Neural progenitor cell (in vitro differentiated cells): ENCODE data around the gene GLDN. TPM values are rescaled to one million over a fixed set of nuclear protein-coding genes. Genes with fewer than 3 reads are reported as not detected.
A peak's percentile ranks its signal among the peaks of the same experiment; 100 is the strongest.

Experiments used
- DNase-seq: peaks from one replicate; pipeline ENCODE4 v3.0.0-alpha.2; 2016; ENCODE audit warnings: low spot score
- H2AFZ ChIP-seq: fragments of 200-600 bp; sonication (generic); replicated peaks from 2 replicates; pipeline ENCODE4 v1.6.1; 2016; ENCODE audit warnings: antibody characterized with exemption
- H3F3A ChIP-seq: fragments of 200-600 bp; sonication (generic); 2 replicates; pipeline ENCODE4 v1.6.1; 2016; ENCODE audit warnings: antibody characterized with exemption, low read depth
- H3K27ac ChIP-seq: fragments of 200-600 bp; sonication (generic); 2 replicates; pipeline ENCODE4 v1.5.1; 2016; ENCODE audit warnings: mild to moderate bottlenecking
- H3K27me3 ChIP-seq: fragments of 200-600 bp; sonication (generic); 2 replicates; pipeline ENCODE4 v1.6.1; 2016; ENCODE audit warnings: mild to moderate bottlenecking, moderate library complexity
- H3K36me3 ChIP-seq: fragments of 200-600 bp; sonication (generic); 2 replicates; pipeline ENCODE4 v1.5.1; 2016
- H3K4me1 ChIP-seq: fragments of 200-600 bp; sonication (generic); 2 replicates; pipeline ENCODE4 v1.6.1; 2016; ENCODE audit warnings: mixed run types
- H3K4me2 ChIP-seq: fragments of 200-600 bp; sonication (generic); 2 replicates; pipeline ENCODE4 v1.6.1; 2016
- H3K4me3 ChIP-seq: fragments of 200-600 bp; sonication (generic); 2 replicates; pipeline ENCODE4 v1.5.1; 2016
- H3K79me2 ChIP-seq: fragments of 200-600 bp; sonication (generic); 2 replicates; pipeline ENCODE4 v1.6.1; 2016; ENCODE audit warnings: low read depth
- H3K9ac ChIP-seq: fragments of 200-600 bp; sonication (generic); 2 replicates; pipeline ENCODE4 v1.6.1; 2016
- H3K9me3 ChIP-seq: fragments of 200-600 bp; sonication (generic); 2 replicates; pipeline ENCODE4 v1.5.1; 2016; ENCODE audit warnings: low read depth
- H4K20me1 ChIP-seq: fragments of 200-600 bp; sonication (generic); 2 replicates; pipeline ENCODE4 v1.6.1; 2016; ENCODE audit warnings: low read depth
- H3K27ac Mint-ChIP-seq: 3 replicates; pipeline ENCODE4 v1.8.0; 2021; ENCODE audit warnings: mixed read lengths
- H3K27me3 Mint-ChIP-seq: 2 replicates; pipeline ENCODE4 v1.8.0; 2022; ENCODE audit warnings: low read depth, mild to moderate bottlenecking, inconsistent platforms, moderate library complexity, mixed read lengths; ENCODE audit not compliant: insufficient read depth
- H3K36me3 Mint-ChIP-seq: 3 replicates; pipeline ENCODE4 v1.8.0; 2021; ENCODE audit warnings: mixed read lengths
- H3K4me1 Mint-ChIP-seq: 3 replicates; pipeline ENCODE4 v1.8.0; 2021; ENCODE audit warnings: mixed read lengths
- H3K4me3 Mint-ChIP-seq: 3 replicates; pipeline ENCODE4 v1.8.0; 2021; ENCODE audit warnings: mild to moderate bottlenecking, moderate library complexity, mixed read lengths
- H3K9me3 Mint-ChIP-seq: 3 replicates; pipeline ENCODE4 v1.8.0; 2020; ENCODE audit warnings: mixed read lengths
- EZH2 ChIP-seq: fragments of 200-600 bp; sonication (generic); IDR thresholded peaks from 2 replicates; pipeline ENCODE4 v1.6.1; 2017; ENCODE audit warnings: antibody characterized with exemption, mild to moderate bottlenecking, moderate library complexity
- EZH2phosphoT487 ChIP-seq: fragments of 200-600 bp; sonication (generic); IDR thresholded peaks from 2 replicates; pipeline ENCODE4 v1.6.1; 2017; ENCODE audit warnings: antibody characterized with exemption
- total RNA-seq: library from RNA; depleted of rRNA; stranded (reverse); fragments of >200 nt; gene quantifications from 2 replicates; pipeline ENCODE4 v1.2.3, GENCODE V29; 2015; ENCODE audit warnings: low replicate concordance
- TF ChIP-seq, protein P1 (sequence below): fragments of 200-600 bp; sonication (generic); IDR thresholded peaks from 2 replicates; pipeline ENCODE4 v1.5.1; 2017; ENCODE audit warnings: antibody characterized with exemption, mild to moderate bottlenecking

The GLDN gene
- total RNA-seq, 1 donor from 2014 or later = 5.3 TPM

DNA sequence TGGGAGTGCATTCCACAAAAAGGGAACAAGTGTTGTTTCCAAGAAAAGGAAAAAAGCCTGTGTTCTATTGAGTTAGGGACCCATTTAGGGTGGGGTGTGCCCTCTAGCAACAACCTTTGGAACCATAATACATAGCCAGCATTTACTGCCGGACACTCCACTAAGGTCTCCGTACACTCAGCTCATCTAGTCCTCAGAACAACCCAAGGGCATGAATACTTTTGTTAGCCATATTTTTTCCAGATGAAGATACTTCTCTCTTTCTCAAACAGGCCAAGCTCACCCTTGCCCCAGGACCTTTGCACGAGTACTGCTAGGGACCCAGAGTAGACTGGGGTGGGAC is 46.2 kb downstream of the GLDN start:
- Histone ChIP-seq H2AFZ (no peak overlapping the region), H3K4me1 (peaks cover 18% of the 10 kb centered on the region), H3K79me2 (no peaks in the 10 kb centered on the region), H3K4me2 (no peak overlapping the region), H3K4me3 (no peak overlapping the region), H3K9me3 (no peaks in the 10 kb centered on the region), H3K36me3 (no peaks in the 10 kb centered on the region), H3K9ac (no peak overlapping the region), H3K27me3 (no peaks in the 10 kb centered on the region), H3K27ac (no peak overlapping the region), H4K20me1 (no peaks in the 10 kb centered on the region), H3F3A (peaks cover 10% of the 10 kb centered on the region)
- DNase-seq = no peak
- no peaks in the 10 kb centered on the region for H3K36me3 Mint-ChIP-seq
- no peak overlapping the region for H3K27ac Mint-ChIP-seq
- H3K4me3 Mint-ChIP-seq = no peak overlapping the region
- H3K9me3 Mint-ChIP-seq = peaks cover 1% of the 10 kb centered on the region
- peaks cover 24% of the 10 kb centered on the region for H3K4me1 Mint-ChIP-seq
- TF ChIP-seq EZH2phosphoT487 = no peak
- TF ChIP-seq, protein P1, sequence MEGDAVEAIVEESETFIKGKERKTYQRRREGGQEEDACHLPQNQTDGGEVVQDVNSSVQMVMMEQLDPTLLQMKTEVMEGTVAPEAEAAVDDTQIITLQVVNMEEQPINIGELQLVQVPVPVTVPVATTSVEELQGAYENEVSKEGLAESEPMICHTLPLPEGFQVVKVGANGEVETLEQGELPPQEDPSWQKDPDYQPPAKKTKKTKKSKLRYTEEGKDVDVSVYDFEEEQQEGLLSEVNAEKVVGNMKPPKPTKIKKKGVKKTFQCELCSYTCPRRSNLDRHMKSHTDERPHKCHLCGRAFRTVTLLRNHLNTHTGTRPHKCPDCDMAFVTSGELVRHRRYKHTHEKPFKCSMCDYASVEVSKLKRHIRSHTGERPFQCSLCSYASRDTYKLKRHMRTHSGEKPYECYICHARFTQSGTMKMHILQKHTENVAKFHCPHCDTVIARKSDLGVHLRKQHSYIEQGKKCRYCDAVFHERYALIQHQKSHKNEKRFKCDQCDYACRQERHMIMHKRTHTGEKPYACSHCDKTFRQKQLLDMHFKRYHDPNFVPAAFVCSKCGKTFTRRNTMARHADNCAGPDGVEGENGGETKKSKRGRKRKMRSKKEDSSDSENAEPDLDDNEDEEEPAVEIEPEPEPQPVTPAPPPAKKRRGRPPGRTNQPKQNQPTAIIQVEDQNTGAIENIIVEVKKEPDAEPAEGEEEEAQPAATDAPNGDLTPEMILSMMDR = no peak
- no peak for TF ChIP-seq EZH2
- H3K27me3 Mint-ChIP-seq = peaks cover 3% of the 10 kb centered on the region

DNA sequence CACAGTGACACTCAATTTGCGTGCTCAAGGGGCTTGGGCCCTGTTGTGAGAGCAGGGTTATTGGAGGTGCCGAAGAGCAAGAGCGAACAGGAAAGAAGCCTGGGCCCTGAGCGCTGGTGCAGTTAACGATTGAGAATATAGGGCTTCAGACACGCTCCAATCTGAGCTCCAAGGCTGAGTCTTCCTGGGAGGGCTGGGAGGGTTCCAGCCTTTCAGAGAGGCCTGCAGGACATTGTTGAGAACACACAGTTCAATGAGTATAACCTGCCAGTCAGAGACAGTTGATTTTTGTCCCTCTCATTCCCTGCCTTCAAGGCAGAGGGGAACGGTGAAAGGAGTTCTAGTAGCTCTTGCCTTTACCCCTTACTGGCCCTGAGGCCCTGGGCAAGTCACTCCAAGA is 47.3 kb downstream of the GLDN start:
- Histone ChIP-seq H3K36me3 (no peaks in the 10 kb centered on the region), H3K4me3 (no peak overlapping the region), H4K20me1 (no peaks in the 10 kb centered on the region), H3K9me3 (no peaks in the 10 kb centered on the region), H3K4me2 (no peak overlapping the region), H2AFZ (no peak overlapping the region), H3K27ac (no peak overlapping the region), H3K4me1 (peaks cover 12% of the 10 kb centered on the region), H3K79me2 (no peaks in the 10 kb centered on the region), H3K27me3 (no peaks in the 10 kb centered on the region), H3K9ac (no peak overlapping the region), H3F3A (peaks cover 8% of the 10 kb centered on the region)
- Mint-ChIP-seq H3K36me3 (no peaks in the 10 kb centered on the region), H3K4me3 (no peak overlapping the region), H3K4me1 (peaks cover 22% of the 10 kb centered on the region), H3K9me3 (peaks cover 5% of the 10 kb centered on the region), H3K27me3 (no peaks in the 10 kb centered on the region), H3K27ac (no peak overlapping the region)
- no peak for DNase-seq
- TF ChIP-seq EZH2phosphoT487 (no peak), EZH2 (no peak)
- TF ChIP-seq, protein P1 = no peak

DNA sequence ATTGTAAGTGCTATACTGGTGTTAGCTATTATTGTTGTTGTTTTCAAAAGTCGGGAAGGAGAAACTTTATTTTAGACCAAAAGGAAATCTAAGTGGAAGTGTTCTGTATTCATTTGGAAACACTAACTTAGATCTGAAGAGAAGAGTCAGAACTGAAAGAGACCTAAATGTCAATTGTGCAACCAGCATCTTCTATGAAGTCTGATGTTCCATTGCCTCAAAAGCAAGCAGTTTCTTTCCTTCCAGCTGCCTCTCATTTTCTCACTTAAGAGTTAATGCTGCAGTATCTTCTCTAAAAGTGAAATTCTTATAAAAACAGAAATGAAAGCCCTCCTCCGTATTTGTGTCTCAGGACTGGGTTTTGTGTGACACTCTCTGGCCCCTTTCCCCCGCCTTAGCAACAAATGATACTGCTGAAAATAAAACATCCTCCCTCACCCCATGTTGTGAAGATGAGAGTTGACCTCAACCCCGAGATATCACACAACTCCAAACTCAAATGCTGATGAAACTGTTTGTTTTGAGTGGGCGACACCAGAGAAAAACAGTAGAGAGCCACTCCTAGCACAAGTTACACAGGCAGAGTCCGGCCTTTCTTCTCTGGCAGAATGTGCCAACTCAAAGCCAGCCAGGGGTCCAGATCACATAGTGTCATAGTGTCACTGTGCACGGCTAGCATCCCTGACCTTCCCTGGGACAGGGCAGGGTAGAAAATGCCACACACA is 48.9 kb downstream of the GLDN start:
- H3K4me2 ChIP-seq = peak overlapping the region; percentile 35
- TF ChIP-seq EZH2 (no peak), EZH2phosphoT487 (no peak)
- TF ChIP-seq, protein P1 = no peak
- H3K9ac ChIP-seq = no peak overlapping the region
- no peaks in the 10 kb centered on the region for H3K27me3 ChIP-seq
- H3K27ac ChIP-seq = no peak overlapping the region
- DNase-seq = no peak
- Mint-ChIP-seq H3K27me3 (no peaks in the 10 kb centered on the region), H3K9me3 (peaks cover 5% of the 10 kb centered on the region), H3K36me3 (no peaks in the 10 kb centered on the region), H3K4me1 (peaks cover 22% of the 10 kb centered on the region), H3K4me3 (no peak overlapping the region), H3K27ac (peak overlapping the region; percentile 92)
- no peak overlapping the region for H3K4me3 ChIP-seq
- H3K9me3 ChIP-seq = no peaks in the 10 kb centered on the region
- peaks cover 12% of the 10 kb centered on the region for H3K4me1 ChIP-seq
- H4K20me1 ChIP-seq = no peaks in the 10 kb centered on the region
- no peak overlapping the region for H2AFZ ChIP-seq
- H3K36me3 ChIP-seq = no peaks in the 10 kb centered on the region
- H3K79me2 ChIP-seq = no peaks in the 10 kb centered on the region
- H3F3A ChIP-seq = peaks cover 8% of the 10 kb centered on the region
